Measurements from ENCODE around the gene LOXL1.

The LOXL1 gene

DNA sequence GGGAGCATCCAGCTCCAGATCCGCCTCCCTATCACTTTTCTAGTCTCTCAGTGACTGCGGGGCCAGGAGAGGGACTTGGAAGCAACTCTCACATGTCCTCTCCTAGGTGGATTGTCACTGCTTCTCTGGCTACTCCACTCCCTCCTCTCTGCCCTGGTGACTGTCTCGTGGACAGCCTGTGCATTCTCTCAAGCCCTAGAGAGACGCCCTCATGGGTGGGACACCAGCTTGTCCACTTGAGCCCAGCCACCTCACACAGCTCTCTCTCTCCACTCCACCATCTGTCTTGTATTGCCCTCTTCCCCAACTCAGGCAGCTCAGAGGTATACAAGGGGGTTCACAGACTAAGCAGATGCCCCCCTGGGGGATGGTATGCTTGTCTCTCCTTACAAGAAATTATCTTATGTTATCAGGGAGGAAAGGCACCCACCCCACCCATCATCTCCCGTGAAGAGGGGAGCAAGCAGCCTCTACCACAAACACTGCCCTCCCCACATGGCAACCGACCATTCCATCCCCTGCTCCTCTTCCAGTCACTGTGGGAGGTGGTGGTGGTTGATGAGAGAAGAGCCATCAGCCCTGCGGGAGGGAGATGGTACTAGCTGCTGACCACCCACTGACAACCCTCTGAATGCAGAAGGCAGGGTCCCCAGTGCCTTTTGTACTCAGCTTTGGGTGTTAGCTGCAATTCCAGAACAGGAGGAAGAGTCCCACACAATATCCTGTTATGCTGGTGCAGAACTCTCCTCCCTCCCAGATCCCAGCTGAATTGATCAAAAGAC is 15.5 kb upstream of the LOXL1 start:
- Histone ChIP-seq H3K4me3 (ENCODE audit: low read depth, low read length) (no peak overlapping the region), H3K9ac (ENCODE audit: low read length) (no peak overlapping the region), H3K27ac (ENCODE audit: low read depth, low read length) (no peak overlapping the region), H3K9me3 (ENCODE audit: control insufficient read depth, insufficient read depth, low read depth, low read length) (no peaks in the 10 kb centered on the region), H3K4me1 (ENCODE audit: control insufficient read depth, insufficient read depth, low read length) (peaks cover 5% of the 10 kb centered on the region; the same call in 1 of the 2 replicates), H3K27me3 (ENCODE audit: control insufficient read depth, insufficient read depth, low read length) (no peaks in the 10 kb centered on the region), H3K36me3 (ENCODE audit: control insufficient read depth, insufficient read depth, low read length) (no peaks in the 10 kb centered on the region)

GRCh38 chr15:73912030-73912596 is 14.1 kb upstream of the LOXL1 start:
- H3K4me3 ChIP-seq (ENCODE audit: low read depth, low read length): no peak overlapping the region
- no peaks in the 10 kb centered on the region for H3K27me3 ChIP-seq (ENCODE audit: control insufficient read depth, insufficient read depth, low read length)
- H3K4me1 ChIP-seq (ENCODE audit: control insufficient read depth, insufficient read depth, low read length): peaks cover 5% of the 10 kb centered on the region; the same call in 1 of the 2 replicates
- peaks cover 5% of the 10 kb centered on the region for H3K9me3 ChIP-seq (ENCODE audit: control insufficient read depth, insufficient read depth, low read depth, low read length)
- no peaks in the 10 kb centered on the region for H3K36me3 ChIP-seq (ENCODE audit: control insufficient read depth, insufficient read depth, low read length)
- no peak overlapping the region for H3K27ac ChIP-seq (ENCODE audit: low read depth, low read length)
- no peak overlapping the region for H3K9ac ChIP-seq (ENCODE audit: low read length)

- Histone ChIP-seq H3K27me3 (ENCODE audit: control insufficient read depth, insufficient read depth, low read length) (no peaks in the 10 kb centered on the region), H3K27ac (ENCODE audit: low read depth, low read length) (no peak overlapping the region), H3K9me3 (ENCODE audit: control insufficient read depth, insufficient read depth, low read depth, low read length) (peaks cover 10% of the 10 kb centered on the region), H3K36me3 (ENCODE audit: control insufficient read depth, insufficient read depth, low read length) (peaks cover 8% of the 10 kb centered on the region), H3K4me3 (ENCODE audit: low read depth, low read length) (no peak overlapping the region), H3K9ac (ENCODE audit: low read length) (no peak overlapping the region), H3K4me1 (ENCODE audit: control insufficient read depth, insufficient read depth, low read length) (peaks cover 5% of the 10 kb centered on the region; the same call in 1 of the 2 replicates)
Measured at GRCh38 chr15:73914145-73914544, 12.1 kb upstream of the LOXL1 start.

DNA sequence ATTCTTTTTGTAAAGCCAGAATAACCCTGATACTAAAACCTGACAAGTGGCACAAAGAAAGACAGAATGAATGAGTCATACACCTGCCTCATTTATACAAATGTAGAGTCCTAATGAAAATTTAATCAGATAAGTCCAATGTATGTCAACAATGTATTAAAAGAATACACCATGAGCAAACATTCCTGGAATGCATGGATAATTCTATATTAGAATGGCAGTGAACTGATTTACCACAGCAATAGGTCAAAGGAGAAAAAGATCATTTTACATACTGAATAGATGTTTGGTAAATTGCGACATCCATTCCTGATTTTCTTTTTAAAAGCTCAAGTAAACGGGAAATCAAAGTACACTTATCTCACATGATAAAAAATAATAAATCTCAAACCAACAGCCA is 11.2 kb upstream of the LOXL1 start:
- Histone ChIP-seq H3K4me1 (ENCODE audit: control insufficient read depth, insufficient read depth, low read length) (peaks cover 5% of the 10 kb centered on the region; the same call in 1 of the 2 replicates), H3K27me3 (ENCODE audit: control insufficient read depth, insufficient read depth, low read length) (no peaks in the 10 kb centered on the region), H3K9ac (ENCODE audit: low read length) (no peak overlapping the region), H3K27ac (ENCODE audit: low read depth, low read length) (no peak overlapping the region), H3K9me3 (ENCODE audit: control insufficient read depth, insufficient read depth, low read depth, low read length) (peaks cover 10% of the 10 kb centered on the region), H3K36me3 (ENCODE audit: control insufficient read depth, insufficient read depth, low read length) (peaks cover 8% of the 10 kb centered on the region), H3K4me3 (ENCODE audit: low read depth, low read length) (no peak overlapping the region)

DNA sequence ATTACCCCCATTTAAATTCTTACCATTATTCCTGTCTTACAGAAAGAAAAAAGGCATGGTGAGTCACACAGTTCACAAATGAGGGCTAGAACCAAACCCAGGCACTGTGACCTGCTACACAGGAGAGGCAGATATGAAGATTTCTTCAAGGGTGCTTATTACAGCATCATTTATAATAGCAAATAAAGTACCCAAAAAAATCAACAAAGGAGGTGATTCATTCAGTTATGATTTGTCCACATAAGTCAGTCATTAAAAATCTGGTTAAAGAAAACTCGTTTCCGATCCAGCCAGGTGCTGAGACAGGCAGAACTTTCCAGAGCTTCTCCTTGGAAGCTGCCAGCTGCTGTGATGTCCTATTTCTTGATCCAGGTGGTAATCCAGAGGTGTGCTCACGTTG is 7.5 kb upstream of the LOXL1 start:
- Histone ChIP-seq H3K9me3 (ENCODE audit: control insufficient read depth, insufficient read depth, low read depth, low read length) (peaks cover 10% of the 10 kb centered on the region), H3K27me3 (ENCODE audit: control insufficient read depth, insufficient read depth, low read length) (no peaks in the 10 kb centered on the region), H3K36me3 (ENCODE audit: control insufficient read depth, insufficient read depth, low read length) (peaks cover 8% of the 10 kb centered on the region), H3K4me1 (ENCODE audit: control insufficient read depth, insufficient read depth, low read length) (peaks cover 22% of the 10 kb centered on the region), H3K9ac (ENCODE audit: low read length) (no peak overlapping the region), H3K4me3 (ENCODE audit: low read depth, low read length) (no peak overlapping the region), H3K27ac (ENCODE audit: low read depth, low read length) (no peak overlapping the region)

DNA sequence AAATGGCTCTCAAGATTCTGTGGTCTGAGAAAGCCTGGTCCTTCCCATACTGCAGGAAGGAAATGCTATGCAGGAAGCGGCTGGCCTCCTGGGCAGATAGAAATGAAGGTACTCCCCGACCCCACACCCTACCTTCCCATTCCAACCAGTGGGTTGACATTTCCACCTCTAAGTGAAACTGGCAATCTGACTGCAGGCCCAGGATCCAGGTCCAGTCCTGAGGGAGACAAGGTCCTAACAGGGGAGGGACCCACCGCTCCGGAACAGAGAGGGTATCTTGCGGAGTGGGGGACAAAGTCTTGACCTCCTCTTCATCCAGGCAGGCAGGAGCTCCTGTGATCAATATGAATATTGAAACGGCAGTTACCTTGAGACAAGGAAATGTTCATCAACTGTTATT is 6.6 kb upstream of the LOXL1 start:
- no peak overlapping the region for H3K27ac ChIP-seq (ENCODE audit: low read depth, low read length)
- H3K9ac ChIP-seq (ENCODE audit: low read length): no peak overlapping the region
- H3K4me3 ChIP-seq (ENCODE audit: low read depth, low read length): no peak overlapping the region
- H3K27me3 ChIP-seq (ENCODE audit: control insufficient read depth, insufficient read depth, low read length): no peaks in the 10 kb centered on the region
- peaks cover 32% of the 10 kb centered on the region for H3K4me1 ChIP-seq (ENCODE audit: control insufficient read depth, insufficient read depth, low read length)
- peaks cover 10% of the 10 kb centered on the region for H3K9me3 ChIP-seq (ENCODE audit: control insufficient read depth, insufficient read depth, low read depth, low read length)
- peaks cover 8% of the 10 kb centered on the region for H3K36me3 ChIP-seq (ENCODE audit: control insufficient read depth, insufficient read depth, low read length)

- Histone ChIP-seq H3K9ac (ENCODE audit: low read length) (no peak overlapping the region), H3K4me3 (ENCODE audit: low read depth, low read length) (no peak overlapping the region), H3K27me3 (ENCODE audit: control insufficient read depth, insufficient read depth, low read length) (no peaks in the 10 kb centered on the region), H3K4me1 (ENCODE audit: control insufficient read depth, insufficient read depth, low read length) (peaks cover 48% of the 10 kb centered on the region), H3K36me3 (ENCODE audit: control insufficient read depth, insufficient read depth, low read length) (peaks cover 8% of the 10 kb centered on the region), H3K9me3 (ENCODE audit: control insufficient read depth, insufficient read depth, low read depth, low read length) (peaks cover 6% of the 10 kb centered on the region; the same call in 1 of the 2 replicates), H3K27ac (ENCODE audit: low read depth, low read length) (no peak overlapping the region)
Measured at GRCh38 chr15:73921254-73921925, 4.9 kb upstream of the LOXL1 start.

- Histone ChIP-seq H3K36me3 (ENCODE audit: control insufficient read depth, insufficient read depth, low read length) (peaks cover 8% of the 10 kb centered on the region), H3K9me3 (ENCODE audit: control insufficient read depth, insufficient read depth, low read depth, low read length) (peaks cover 6% of the 10 kb centered on the region; the same call in 1 of the 2 replicates), H3K4me1 (ENCODE audit: control insufficient read depth, insufficient read depth, low read length) (peaks cover 50% of the 10 kb centered on the region), H3K9ac (ENCODE audit: low read length) (peak overlapping the region; percentile 21), H3K4me3 (ENCODE audit: low read depth, low read length) (peak overlapping the region; percentile 29), H3K27ac (ENCODE audit: low read depth, low read length) (no peak overlapping the region; the same call in 1 of the 2 replicates), H3K27me3 (ENCODE audit: control insufficient read depth, insufficient read depth, low read length) (no peaks in the 10 kb centered on the region)
Measured at GRCh38 chr15:73922186-73923151, 3.8 kb upstream of the LOXL1 start.

DNA sequence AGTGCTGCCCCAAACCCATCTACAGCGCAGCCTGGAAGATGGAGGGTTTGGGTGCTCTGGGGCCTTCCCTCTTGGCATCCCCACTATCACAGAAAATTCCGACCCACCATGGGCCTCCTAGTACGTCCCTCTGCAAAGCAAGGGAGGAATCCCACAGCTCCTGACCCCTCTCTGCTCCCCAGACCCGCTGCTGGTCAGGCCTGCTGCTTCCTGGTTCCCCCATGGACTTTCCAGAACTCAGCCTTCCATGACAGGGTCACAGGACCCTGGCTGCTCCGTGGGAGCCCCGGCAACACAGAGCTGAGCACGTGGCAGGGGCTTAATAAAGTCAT is 3.1 kb upstream of the LOXL1 start:
- no peak overlapping the region for H3K27ac ChIP-seq (ENCODE audit: low read depth, low read length)
- H3K9me3 ChIP-seq (ENCODE audit: control insufficient read depth, insufficient read depth, low read depth, low read length): peaks cover 4% of the 10 kb centered on the region; the same call in 1 of the 2 replicates
- no peaks in the 10 kb centered on the region for H3K27me3 ChIP-seq (ENCODE audit: control insufficient read depth, insufficient read depth, low read length)
- H3K9ac ChIP-seq (ENCODE audit: low read length): peak overlapping the region; percentile 21
- H3K4me3 ChIP-seq (ENCODE audit: low read depth, low read length): peak overlapping the region; percentile 29
- peaks cover 5% of the 10 kb centered on the region for H3K36me3 ChIP-seq (ENCODE audit: control insufficient read depth, insufficient read depth, low read length)
- H3K4me1 ChIP-seq (ENCODE audit: control insufficient read depth, insufficient read depth, low read length): peaks cover 53% of the 10 kb centered on the region

DNA sequence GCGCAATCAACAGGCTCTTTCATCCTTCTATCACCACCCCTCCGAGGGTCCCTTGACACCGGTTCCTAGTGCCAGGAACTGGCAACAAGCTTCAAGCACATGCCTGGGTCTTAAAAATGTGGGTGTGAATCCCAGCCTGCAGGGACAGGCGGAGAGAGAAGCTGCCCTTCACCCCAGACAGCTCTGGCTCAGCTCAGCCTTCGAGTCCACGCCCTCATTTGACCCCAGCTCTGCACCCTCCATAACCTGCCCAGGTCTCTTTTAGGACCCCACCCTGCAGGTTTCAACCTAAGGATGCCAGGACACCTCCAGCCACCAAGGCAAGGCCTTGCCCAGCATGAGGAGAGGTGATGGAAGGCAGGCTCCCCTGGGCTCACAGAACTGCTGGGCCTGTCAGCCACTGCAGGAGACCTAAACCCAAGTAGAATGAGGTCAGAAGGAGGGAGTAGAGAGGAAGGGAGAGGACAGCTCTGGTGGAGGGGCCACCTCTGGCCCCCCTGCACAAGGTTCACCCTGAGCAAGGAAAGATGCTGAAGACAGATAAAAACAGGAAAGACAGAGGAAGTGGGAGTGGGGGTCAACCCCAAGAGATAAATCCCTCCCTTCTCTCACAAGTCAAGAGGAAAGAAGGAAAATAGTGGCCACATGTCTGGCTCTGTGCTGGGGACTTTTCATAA is 2.6 kb upstream of the LOXL1 start:
- H3K9me3 ChIP-seq (ENCODE audit: control insufficient read depth, insufficient read depth, low read depth, low read length): no peaks in the 10 kb centered on the region
- no peak overlapping the region for H3K9ac ChIP-seq (ENCODE audit: low read length)
- H3K4me3 ChIP-seq (ENCODE audit: low read depth, low read length): no peak overlapping the region
- no peak overlapping the region for H3K27ac ChIP-seq (ENCODE audit: low read depth, low read length)
- H3K27me3 ChIP-seq (ENCODE audit: control insufficient read depth, insufficient read depth, low read length): no peaks in the 10 kb centered on the region
- H3K4me1 ChIP-seq (ENCODE audit: control insufficient read depth, insufficient read depth, low read length): peaks cover 54% of the 10 kb centered on the region
- peaks cover 4% of the 10 kb centered on the region; the same call in 1 of the 2 replicates for H3K36me3 ChIP-seq (ENCODE audit: control insufficient read depth, insufficient read depth, low read length)

Data from HUES6 (cell line).